IMR-90 (cell line): ENCODE measurements around the gene SFTPB. TPM values are rescaled to one million over a fixed set of nuclear protein-coding genes. Genes with fewer than 3 reads are reported as not detected.
A peak's percentile ranks its signal among the peaks of the same experiment; 100 is the strongest.

ENCODE experiments used
- ATAC-seq: fragments of 200-7000 bp; cut with Tn5 transposase; 2 replicates; pipeline ENCODE4 v1.9.1; 2020; ENCODE audit warnings: low read depth, mild to moderate bottlenecking, moderate library complexity
- BruUV-seq: library from RNA; stranded (reverse); fragments of 400-500 nt; replicated peaks from 2 replicates; lab custom pipeline; 2021; lab: Mats Ljungman, UMichigan
- CTCF ChIA-PET: fragments of 300-600 bp; formaldehyde crosslinking; extraction: SDS; loops from one replicate; lab custom pipeline; 2021; ENCODE audit warnings: antibody characterized with exemption; lab: Yijun Ruan, JAX
- POLR2A ChIA-PET: fragments of 300-600 bp; sonication (Branson Sonifier 250); formaldehyde crosslinking; loops from one replicate; lab custom pipeline; 2022; ENCODE audit warnings: antibody characterized with exemption; ENCODE audit not compliant: unreplicated experiment; lab: Charles Lee
- DNase-seq: peaks from one replicate; pipeline ENCODE4 v3.0.0; 2013
- H2AFZ ChIP-seq: replicated peaks from 2 replicates; pipeline ENCODE3; 2013; ENCODE audit warnings: low read length, mild to moderate bottlenecking; ENCODE audit not compliant: poor library complexity
- H2AK5ac ChIP-seq: 2 replicates; pipeline ENCODE4 v1.6.1; 2013; ENCODE audit warnings: low read depth, low read length, inconsistent platforms
- H2AK9ac ChIP-seq: replicated peaks from 2 replicates; pipeline ENCODE3; 2013; ENCODE audit warnings: mild to moderate bottlenecking, low read depth, low read length, moderate library complexity; ENCODE audit not compliant: poor library complexity
- H2BK120ac ChIP-seq: 2 replicates; pipeline ENCODE4 v1.6.1; 2013; ENCODE audit warnings: low read depth, low read length, inconsistent platforms
- H2BK15ac ChIP-seq: 3 replicates; pipeline ENCODE4 v1.6.1; 2013; ENCODE audit warnings: low read depth, low read length, inconsistent platforms
- H2BK20ac ChIP-seq: 2 replicates; pipeline ENCODE4 v1.6.1; 2013; ENCODE audit warnings: low read depth, mild to moderate bottlenecking, inconsistent platforms, low read length, moderate library complexity
- H2BK5ac ChIP-seq: 2 replicates; pipeline ENCODE4 v1.6.1; 2013; ENCODE audit warnings: mild to moderate bottlenecking, low read depth, low read length, inconsistent platforms; ENCODE audit not compliant: poor library complexity, severe bottlenecking
- H3K14ac ChIP-seq: replicated peaks from 2 replicates; pipeline ENCODE4 v1.6.1; 2013; ENCODE audit warnings: low read depth, low read length, inconsistent platforms
- H3K18ac ChIP-seq: 2 replicates; pipeline ENCODE4 v1.6.1; 2013; ENCODE audit warnings: low read depth, low read length, control low read depth
- H3K23ac ChIP-seq: 2 replicates; pipeline ENCODE4 v1.6.1; 2013; ENCODE audit warnings: low read depth, low read length, inconsistent platforms
- H3K27ac ChIP-seq: 2 replicates; pipeline ENCODE4 v1.5.1; 2013; ENCODE audit warnings: mild to moderate bottlenecking, control low read depth, low read length; ENCODE audit not compliant: insufficient read depth
- H3K27me3 ChIP-seq: 2 replicates; pipeline ENCODE4 v1.6.1; 2013; ENCODE audit warnings: low read length; ENCODE audit not compliant: control insufficient read depth, insufficient read depth
- H3K36me3 ChIP-seq: 2 replicates; pipeline ENCODE4 v1.6.1; 2013; ENCODE audit warnings: low read length, mixed read lengths; ENCODE audit not compliant: control insufficient read depth, insufficient read depth
- H3K4ac ChIP-seq: 2 replicates; pipeline ENCODE4 v1.6.1; 2013; ENCODE audit warnings: low read depth, low read length, inconsistent platforms
- H3K4me1 ChIP-seq: 2 replicates; pipeline ENCODE4 v1.6.1; 2013; ENCODE audit warnings: low read length, mixed read lengths; ENCODE audit not compliant: control insufficient read depth, insufficient read depth
- H3K4me2 ChIP-seq: 2 replicates; pipeline ENCODE4 v1.6.1; 2013; ENCODE audit warnings: low read depth, mild to moderate bottlenecking, control low read depth, low read length, moderate library complexity
- H3K4me3 ChIP-seq: 2 replicates; pipeline ENCODE4 v1.5.1; 2013; ENCODE audit warnings: low read depth, mild to moderate bottlenecking, control low read depth, low read length, moderate library complexity; ENCODE audit not compliant: insufficient read depth
- H3K56ac ChIP-seq: 2 replicates; pipeline ENCODE4 v1.6.1; 2013; ENCODE audit warnings: low read length, inconsistent platforms; ENCODE audit not compliant: insufficient read depth; ENCODE audit errors: extremely low read depth
- H3K79me1 ChIP-seq, 2 experiments: 2 replicates each; pipeline ENCODE4 v1.6.1; 2013; ENCODE audit warnings: low read length in 2 of 2, inconsistent platforms in 1 of 2, low read depth in 1 of 2
- H3K9ac ChIP-seq: 2 replicates; pipeline ENCODE4 v1.6.1; 2013; ENCODE audit warnings: low read depth, low read length, control low read depth
- H3K9me1 ChIP-seq: 2 replicates; pipeline ENCODE4 v1.6.1; 2013; ENCODE audit warnings: low read length, inconsistent platforms; ENCODE audit not compliant: insufficient read depth
- H3K9me3 ChIP-seq: 2 replicates; pipeline ENCODE4 v1.6.1; 2013; ENCODE audit warnings: low read length; ENCODE audit not compliant: control insufficient read depth, insufficient read depth
- H4K20me1 ChIP-seq: 2 replicates; pipeline ENCODE4 v1.6.1; 2013; ENCODE audit warnings: low read length, inconsistent platforms; ENCODE audit not compliant: insufficient read depth
- H4K5ac ChIP-seq: 2 replicates; pipeline ENCODE4 v1.6.1; 2013; ENCODE audit warnings: mild to moderate bottlenecking, low read depth, low read length, control low read depth
- H4K8ac ChIP-seq, 2 experiments: 2 replicates each; pipeline ENCODE4 v1.6.1; 2013; ENCODE audit warnings: low read depth in 2 of 2, low read length in 2 of 2, control low read depth in 1 of 2, inconsistent platforms in 1 of 2
- H4K91ac ChIP-seq: 2 replicates; pipeline ENCODE4 v1.6.1; 2013; ENCODE audit warnings: low read depth, low read length, inconsistent platforms; ENCODE audit not compliant: insufficient read depth
- BHLHE40 ChIP-seq: fragments of 150-350 bp; IDR thresholded peaks from 2 replicates; pipeline ENCODE4 v1.6.1; 2016; ENCODE audit warnings: mild to moderate bottlenecking, low read depth, low read length
- CEBPB ChIP-seq: IDR thresholded peaks from 2 replicates; pipeline ENCODE4 v1.6.1; 2012; ENCODE audit warnings: low read depth, low read length, improper control_type of control experiment
- CHD1 ChIP-seq: IDR thresholded peaks from 2 replicates; pipeline ENCODE4 v1.6.1; 2012; ENCODE audit warnings: low read depth, low read length, improper control_type of control experiment
- ELK1 ChIP-seq: fragments of 150-350 bp; IDR thresholded peaks from 2 replicates; pipeline ENCODE4 v1.6.1; 2016; ENCODE audit warnings: low read depth, mild to moderate bottlenecking, low read length, moderate library complexity, borderline replicate concordance
- FOS ChIP-seq: fragments of 150-350 bp; IDR thresholded peaks from 2 replicates; pipeline ENCODE4 v1.6.1; 2016; ENCODE audit warnings: low read depth, low read length
- MAFK ChIP-seq: IDR thresholded peaks from 2 replicates; pipeline ENCODE4 v1.6.1; 2012; ENCODE audit warnings: low read depth, low read length, improper control_type of control experiment
- MAZ ChIP-seq: IDR thresholded peaks from 2 replicates; pipeline ENCODE4 v1.6.1; 2012; ENCODE audit warnings: low read depth, mild to moderate bottlenecking, low read length, improper control_type of control experiment, moderate library complexity, borderline replicate concordance
- MXI1 ChIP-seq: IDR thresholded peaks from 2 replicates; pipeline ENCODE4 v1.6.1; 2012; ENCODE audit warnings: low read depth, mild to moderate bottlenecking, low read length, moderate library complexity, borderline replicate concordance
- NFE2L2 ChIP-seq: fragments of 150-350 bp; IDR thresholded peaks from 2 replicates; pipeline ENCODE4 v1.6.1; 2016; ENCODE audit warnings: low read depth, mild to moderate bottlenecking, low read length
- POLR2A ChIP-seq: IDR thresholded peaks from 2 replicates; pipeline ENCODE4 v1.6.1; 2012; ENCODE audit warnings: mild to moderate bottlenecking, low read depth, low read length
- RAD21 ChIP-seq: IDR thresholded peaks from 2 replicates; pipeline ENCODE4 v1.6.1; 2012; ENCODE audit warnings: low read length, improper control_type of control experiment
- RCOR1 ChIP-seq: IDR thresholded peaks from 2 replicates; pipeline ENCODE4 v1.6.1; 2012; ENCODE audit warnings: mild to moderate bottlenecking, low read length, improper control_type of control experiment; ENCODE audit not compliant: insufficient replicate concordance
- RFX5 ChIP-seq: IDR thresholded peaks from 2 replicates; pipeline ENCODE4 v1.8.0; 2012; ENCODE audit warnings: low read depth, mild to moderate bottlenecking, low read length, moderate library complexity
- SMC3 ChIP-seq: fragments of 150-350 bp; IDR thresholded peaks from 2 replicates; pipeline ENCODE4 v1.6.1; 2016; ENCODE audit warnings: low read depth, mild to moderate bottlenecking, antibody characterized with exemption, low read length, moderate library complexity
- WGBS, 2 experiments: methylation state at CpG; one replicate each; pipeline versions ENCODE4 v1.1.5 to v1.1.7; 2013; ENCODE audit warnings: missing lambda C conversion rate in 2 of 2; ENCODE audit not compliant: insufficient read length in 1 of 2; ENCODE audit errors: extremely low coverage in 2 of 2; 5-methylcytosine and 5-hydroxymethylcytosine counted together
- dilution Hi-C: fragments of 300-500 bp; cut with HindIII; formaldehyde crosslinking; loops from one replicate; pipeline ENCODE4 v1.14.3; 2018; ENCODE audit warnings: low sequenced_read_pairs; ENCODE audit not compliant: unreplicated experiment
- in situ Hi-C: fragments of 300-500 bp; cut with MboI; formaldehyde crosslinking; loops from 3 replicates; pipeline ENCODE4 v1.14.3; 2019; ENCODE audit warnings: low sequenced_read_pairs, inconsistent platforms, mixed read lengths
- intact Hi-C: fragments of 100-400 bp; cut with micrococcal nuclease; formaldehyde crosslinking; loops from 2 replicates; pipeline ENCODE4 v1.10.0; 2022
- polyA plus RNA-seq, 3 experiments: library from polyadenylated mRNA; depleted of rRNA; stranded (reverse); fragments of >200 nt; gene quantifications; 2 replicates each; pipeline ENCODE4 v1.2.3, GENCODE V29; 2012; ENCODE audit warnings: low replicate concordance in 1 of 3
- total RNA-seq: library from RNA; depleted of rRNA; stranded (reverse); fragments of >200 nt; gene quantifications from 2 replicates; pipeline ENCODE4 v1.2.3, GENCODE V29; 2012
- TF ChIP-seq, protein P1 (sequence below): conservative IDR thresholded peaks from 2 replicates; pipeline ENCODE4 v1.5.1; 2012; ENCODE audit warnings: mild to moderate bottlenecking, low read depth, low read length, improper control_type of control experiment

SFTPB gene
- total and polyA plus RNA-seq, 2 of the 4 experiments (the other 2 are of a cell fraction): not detected

GRCh38 chr2:85706599-85707296, 38.7 kb upstream of the SFTPB start:
- Histone ChIP-seq H3K4ac (peak overlapping the region; percentile 13), H3K9me1 (no peaks in the 10 kb centered on the region), H4K8ac (peak overlapping the region in 1 of 2 experiments; percentile 10; a peak in 1 of 4 replicates), H2BK5ac (no peak overlapping the region), H2AK5ac (peak overlapping the region; percentile 67; the same call in 1 of the 2 replicates), H3K14ac (no peak overlapping the region), H3K79me1 (no peaks in the 10 kb centered on the region), H3K18ac (no peak overlapping the region), H2AFZ (no peak overlapping the region), H3K4me1 (peaks cover 19% of the 10 kb centered on the region), H3K9ac (no peak overlapping the region), H3K27me3 (no peaks in the 10 kb centered on the region; the same call in 1 of the 2 replicates), H4K5ac (no peak overlapping the region), H3K27ac (no peak overlapping the region), H4K91ac (peak overlapping the region; percentile 8; the same call in 1 of the 2 replicates), H3K4me2 (no peak overlapping the region), H3K56ac (no peak overlapping the region), H2BK20ac (peak overlapping the region; percentile 35), H2AK9ac (peak overlapping the region; percentile 18), H3K23ac (no peak overlapping the region), H3K36me3 (no peaks in the 10 kb centered on the region), H3K9me3 (no peaks in the 10 kb centered on the region), H2BK120ac (peak overlapping the region; percentile 91; the same call in 1 of the 2 replicates), H4K20me1 (no peaks in the 10 kb centered on the region), H2BK15ac (peak overlapping the region; percentile 26; the same call in 1 of the 3 replicates), H3K4me3 (no peak overlapping the region)
- intact Hi-C loops (loop anchor here (1.0 to 5.0 kb wide), 4 partner anchors 27 to 284 kb away; no protein-coding TSS in a partner anchor), dilution Hi-C loops (no loop called here), in situ Hi-C loops (loop anchor here (5.0 kb wide), 1 partner anchor 59 kb away; no protein-coding TSS in a partner anchor)
- no TSS peak for BruUV-seq
- DNase-seq (no peak), ATAC-seq (no peak)
- 80% methylated on average over 1 of the region's 10 CpGs; no CpG with 5 or more reads in 1 of the 2 experiments for WGBS, 2 experiments
- CTCF ChIA-PET: interaction anchor here (1.3 to 2.8 kb wide), 6 partner anchors 13 to 102 kb away, joined by 3 to 18 read pairs (median 5); partner anchors contain the start of gene GNLY
- POLR2A ChIA-PET: no interaction called here
- TF ChIP-seq CHD1 (no peak), NFE2L2 (no peak), MAZ (no peak), CEBPB (no peak), RCOR1 (no peak), MXI1 (no peak), POLR2A (no peak), RAD21 (no peak), RFX5 (no peak), SMC3 (no peak), ELK1 (no peak), FOS (no peak), MAFK (no peak), BHLHE40 (no peak)
- TF ChIP-seq, protein P1, sequence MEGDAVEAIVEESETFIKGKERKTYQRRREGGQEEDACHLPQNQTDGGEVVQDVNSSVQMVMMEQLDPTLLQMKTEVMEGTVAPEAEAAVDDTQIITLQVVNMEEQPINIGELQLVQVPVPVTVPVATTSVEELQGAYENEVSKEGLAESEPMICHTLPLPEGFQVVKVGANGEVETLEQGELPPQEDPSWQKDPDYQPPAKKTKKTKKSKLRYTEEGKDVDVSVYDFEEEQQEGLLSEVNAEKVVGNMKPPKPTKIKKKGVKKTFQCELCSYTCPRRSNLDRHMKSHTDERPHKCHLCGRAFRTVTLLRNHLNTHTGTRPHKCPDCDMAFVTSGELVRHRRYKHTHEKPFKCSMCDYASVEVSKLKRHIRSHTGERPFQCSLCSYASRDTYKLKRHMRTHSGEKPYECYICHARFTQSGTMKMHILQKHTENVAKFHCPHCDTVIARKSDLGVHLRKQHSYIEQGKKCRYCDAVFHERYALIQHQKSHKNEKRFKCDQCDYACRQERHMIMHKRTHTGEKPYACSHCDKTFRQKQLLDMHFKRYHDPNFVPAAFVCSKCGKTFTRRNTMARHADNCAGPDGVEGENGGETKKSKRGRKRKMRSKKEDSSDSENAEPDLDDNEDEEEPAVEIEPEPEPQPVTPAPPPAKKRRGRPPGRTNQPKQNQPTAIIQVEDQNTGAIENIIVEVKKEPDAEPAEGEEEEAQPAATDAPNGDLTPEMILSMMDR: no peak
